Endothelial cell of umbilical vein (primary cell): Measurements from ENCODE around the gene RHCG. TPM values are rescaled to one million over a fixed set of nuclear protein-coding genes. Genes with fewer than 3 reads are reported as not detected.

ENCODE experiments used
- BruUV-seq: library from RNA; stranded (reverse); fragments of 400-500 nt; replicated peaks from 2 replicates; lab custom pipeline; 2021; lab: Mats Ljungman, UMichigan
- CTCF ChIA-PET: fragments of 300-600, 350-600 bp; sonication (Branson Sonifier 250); formaldehyde crosslinking; loops from one replicate; lab custom pipeline; 2021; ENCODE audit warnings: antibody characterized with exemption, inconsistent platforms; lab: Charles Lee
- POLR2A ChIA-PET: fragments of 300-600, 350-600 bp; sonication (Branson Sonifier 250); formaldehyde crosslinking; loops from one replicate; lab custom pipeline; 2021; ENCODE audit warnings: antibody characterized with exemption, inconsistent platforms; lab: Charles Lee
- DNase-seq: peaks from one replicate; pipeline ENCODE4 v3.0.0-alpha.2; 2011; ENCODE audit warnings: low read depth, low spot score
- FAIRE-seq: peaks from 2 replicates; lab custom pipeline; 2011; peaks lifted over from hg19 to GRCh38; lab: Jason Lieb, UNC
- H2AFZ ChIP-seq: 2 replicates; pipeline ENCODE4 v1.6.0; 2012; ENCODE audit warnings: low read depth, low read length, control low read depth, inconsistent platforms
- H3K27ac ChIP-seq: 2 replicates; pipeline ENCODE4 v1.5.1; 2011; ENCODE audit warnings: low read depth, mild to moderate bottlenecking, control low read depth, low read length, moderate library complexity; ENCODE audit not compliant: insufficient read depth
- H3K27me3 ChIP-seq, 2 experiments: 2 replicates each; pipeline versions ENCODE4 v1.6.0 to v1.6.1; 2011; ENCODE audit warnings: low read length in 2 of 2, mixed read lengths in 1 of 2; ENCODE audit not compliant: control insufficient read depth in 2 of 2, insufficient read depth in 2 of 2
- H3K36me3 ChIP-seq, 2 experiments: 2 replicates in 1 of 2; 3 replicates in 1 of 2; pipeline ENCODE4 v1.5.1; 2011; ENCODE audit warnings: low read length in 2 of 2, mild to moderate bottlenecking in 1 of 2, moderate library complexity in 1 of 2; ENCODE audit not compliant: control insufficient read depth in 2 of 2, insufficient read depth in 2 of 2; ENCODE audit errors: extremely low read depth in 1 of 2
- H3K4me1 ChIP-seq: 3 replicates; pipeline ENCODE4 v1.5.1; 2011; ENCODE audit warnings: mild to moderate bottlenecking, low read length; ENCODE audit not compliant: control insufficient read depth, insufficient read depth; ENCODE audit errors: extremely low read depth
- H3K4me2 ChIP-seq: 2 replicates; pipeline ENCODE4 v1.6.1; 2011; ENCODE audit warnings: low read length, control low read depth, mixed read lengths; ENCODE audit not compliant: insufficient read depth
- H3K4me3 ChIP-seq, 3 experiments: fragments of 200-600 bp in 1 of 3; sonication (generic), shearing (Covaris generic) in 1 of 3; replicated peaks in 1 of 3; 2 replicates each; pipeline ENCODE4 v1.5.1; 2011 to 2016; ENCODE audit warnings: control low read depth in 3 of 3, low read length in 3 of 3, mild to moderate bottlenecking in 2 of 3, inconsistent platforms in 1 of 3, low read depth in 1 of 3, moderate library complexity in 1 of 3; ENCODE audit not compliant: insufficient read depth in 1 of 3
- H3K79me2 ChIP-seq: 2 replicates; pipeline ENCODE4 v1.6.0; 2012; ENCODE audit warnings: low read length, inconsistent platforms; ENCODE audit not compliant: control insufficient read depth, insufficient read depth
- H3K9ac ChIP-seq: replicated peaks from 2 replicates; pipeline ENCODE3; 2011; ENCODE audit warnings: low read length, control low read depth; ENCODE audit not compliant: insufficient read depth; ENCODE audit errors: extremely low read depth
- H3K9me1 ChIP-seq: replicated peaks from 3 replicates; pipeline ENCODE4 v1.6.0; 2011; ENCODE audit warnings: mild to moderate bottlenecking, low read length; ENCODE audit not compliant: control insufficient read depth, insufficient read depth; ENCODE audit errors: extremely low read depth
- H3K9me3 ChIP-seq: replicated peaks from 2 replicates; pipeline ENCODE4 v1.5.1; 2012; ENCODE audit warnings: low read length, inconsistent platforms; ENCODE audit not compliant: control insufficient read depth, insufficient read depth
- H4K20me1 ChIP-seq: replicated peaks from 2 replicates; pipeline ENCODE3; 2011; ENCODE audit warnings: mild to moderate bottlenecking, low read length; ENCODE audit not compliant: control insufficient read depth, insufficient read depth; ENCODE audit errors: extremely low read depth
- FOS ChIP-seq: IDR thresholded peaks from 2 replicates; pipeline ENCODE4 v1.6.1; 2011; ENCODE audit warnings: mild to moderate bottlenecking, low read length, moderate library complexity, borderline replicate concordance; ENCODE audit not compliant: insufficient read depth
- GATA2 ChIP-seq: IDR thresholded peaks from 2 replicates; pipeline ENCODE4 v1.7.0; 2011; ENCODE audit warnings: low read depth, mild to moderate bottlenecking, moderate library complexity, mixed read lengths, low read length; ENCODE audit not compliant: insufficient read length, insufficient read depth
- JUN ChIP-seq: IDR thresholded peaks from 2 replicates; pipeline ENCODE4 v1.6.1; 2011; ENCODE audit warnings: borderline replicate concordance, low read depth; ENCODE audit not compliant: insufficient read length, insufficient read depth
- MYC ChIP-seq: IDR thresholded peaks from one replicate; pipeline ENCODE4 v1.6.1; 2011; ENCODE audit warnings: mild to moderate bottlenecking, low read depth, low read length
- POLR2A ChIP-seq: IDR thresholded peaks from 2 replicates; pipeline ENCODE4 v1.6.1; 2012; ENCODE audit warnings: low read depth, mild to moderate bottlenecking, control low read depth, low read length
- POLR2AphosphoS5 ChIP-seq: IDR thresholded peaks from 2 replicates; pipeline ENCODE4 v1.6.1; 2012; ENCODE audit warnings: low read depth, mild to moderate bottlenecking, control low read depth, low read length, moderate library complexity; ENCODE audit not compliant: insufficient read depth
- dilution Hi-C: fragments of 300-500 bp; cut with MboI; formaldehyde crosslinking; loops from one replicate; pipeline ENCODE4 v1.15.0; 2019; ENCODE audit warnings: low sequenced_read_pairs; ENCODE audit not compliant: extremely low pct_ligation_motif_present
- intact Hi-C: fragments of 100-400 bp; cut with micrococcal nuclease; formaldehyde crosslinking; loops from one replicate; pipeline ENCODE4 v1.10.0; 2022
- polyA plus RNA-seq, 4 experiments: library from polyadenylated mRNA; depleted of rRNA in 3 of 4; stranded (reverse) in 3 of 4; unstranded in 1 of 4; fragments of >200 nt; gene quantifications; 2 replicates each; pipeline versions ENCODE4 v1.2.1 to v1.2.3, GENCODE V29; 2011 to 2012; ENCODE audit warnings: missing spikeins in 1 of 4
- total RNA-seq: library from RNA; stranded (reverse); gene quantifications from 2 replicates; pipeline ENCODE4 v1.2.3, GENCODE V29; 2021
- TF ChIP-seq, protein P1 (sequence below): IDR thresholded peaks from 2 replicates; pipeline ENCODE4 v1.6.1; 2011; ENCODE audit not compliant: insufficient read depth, insufficient read length
- TF ChIP-seq, protein P2 (sequence below), 2 donors: IDR thresholded peaks; 1 replicate in 1 of 2; 2 replicates in 1 of 2; pipeline ENCODE4 v1.5.1; 2011; ENCODE audit warnings: low read length in 2 of 2, mild to moderate bottlenecking in 2 of 2, moderate library complexity in 2 of 2, control low read depth in 1 of 2, inconsistent platforms in 1 of 2, low read depth in 1 of 2; ENCODE audit not compliant: insufficient read depth in 1 of 2; ENCODE audit errors: extremely low read depth in 1 of 2

Gene RHCG
- total and polyA plus RNA-seq, 2 donors (not counting 3 experiments of a cell fraction or from before 2014, with no cell fraction given), result not detected

DNA sequence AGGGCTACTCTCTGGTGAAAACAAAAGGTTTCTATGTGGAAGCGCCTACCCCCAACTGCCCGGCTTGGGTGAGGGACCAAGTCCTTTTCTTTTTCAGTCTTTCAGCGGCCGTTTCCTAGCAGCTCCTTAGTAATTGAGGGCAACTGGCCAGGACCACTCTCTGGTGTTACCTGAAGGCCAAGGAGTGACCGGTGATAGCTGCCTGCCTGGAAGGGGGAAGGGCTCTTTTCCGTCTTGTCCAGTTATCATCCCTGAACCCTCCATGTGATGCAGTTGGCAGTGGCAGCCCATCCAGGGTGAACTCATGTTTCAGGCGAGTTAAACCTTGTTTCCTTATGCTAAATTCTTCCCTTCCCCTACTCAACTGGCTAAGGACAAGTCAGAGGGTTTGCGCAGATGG is 33.3 kb downstream of the RHCG start:
- no peak overlapping the region for H2AFZ ChIP-seq
- H3K27ac ChIP-seq, result no peak overlapping the region
- dilution Hi-C loops, result no loop called here
- peaks cover 3 to 5% of the 10 kb centered on the region in 2 experiments for H3K27me3 ChIP-seq
- intact Hi-C loops, result no loop called here
- H3K4me1 ChIP-seq, result no peaks in the 10 kb centered on the region
- H3K4me2 ChIP-seq, result no peak overlapping the region
- H3K4me3 ChIP-seq, result no peak overlapping the region
- TF ChIP-seq, protein P1, sequence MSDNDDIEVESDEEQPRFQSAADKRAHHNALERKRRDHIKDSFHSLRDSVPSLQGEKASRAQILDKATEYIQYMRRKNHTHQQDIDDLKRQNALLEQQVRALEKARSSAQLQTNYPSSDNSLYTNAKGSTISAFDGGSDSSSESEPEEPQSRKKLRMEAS, result no peak
- TF ChIP-seq JUN (no peak), POLR2A (no peak), FOS (no peak), GATA2 (no peak), MYC (no peak), POLR2AphosphoS5 (no peak)
- TF ChIP-seq, protein P2, sequence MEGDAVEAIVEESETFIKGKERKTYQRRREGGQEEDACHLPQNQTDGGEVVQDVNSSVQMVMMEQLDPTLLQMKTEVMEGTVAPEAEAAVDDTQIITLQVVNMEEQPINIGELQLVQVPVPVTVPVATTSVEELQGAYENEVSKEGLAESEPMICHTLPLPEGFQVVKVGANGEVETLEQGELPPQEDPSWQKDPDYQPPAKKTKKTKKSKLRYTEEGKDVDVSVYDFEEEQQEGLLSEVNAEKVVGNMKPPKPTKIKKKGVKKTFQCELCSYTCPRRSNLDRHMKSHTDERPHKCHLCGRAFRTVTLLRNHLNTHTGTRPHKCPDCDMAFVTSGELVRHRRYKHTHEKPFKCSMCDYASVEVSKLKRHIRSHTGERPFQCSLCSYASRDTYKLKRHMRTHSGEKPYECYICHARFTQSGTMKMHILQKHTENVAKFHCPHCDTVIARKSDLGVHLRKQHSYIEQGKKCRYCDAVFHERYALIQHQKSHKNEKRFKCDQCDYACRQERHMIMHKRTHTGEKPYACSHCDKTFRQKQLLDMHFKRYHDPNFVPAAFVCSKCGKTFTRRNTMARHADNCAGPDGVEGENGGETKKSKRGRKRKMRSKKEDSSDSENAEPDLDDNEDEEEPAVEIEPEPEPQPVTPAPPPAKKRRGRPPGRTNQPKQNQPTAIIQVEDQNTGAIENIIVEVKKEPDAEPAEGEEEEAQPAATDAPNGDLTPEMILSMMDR (IDR thresholded peaks at IDR 0.05; ENCODE audit: extremely low read depth in 1 of 2, insufficient read depth in 1 of 2, low read depth in 1 of 2, low read length in 2 of 2), result no peak
- BruUV-seq, result no TSS peak
- H3K79me2 ChIP-seq, result no peaks in the 10 kb centered on the region
- no peak for FAIRE-seq
- H4K20me1 ChIP-seq, result no peaks in the 10 kb centered on the region
- H3K36me3 ChIP-seq, result no peaks in the 10 kb centered on the region
- POLR2A ChIA-PET, result no interaction called here
- no peaks in the 10 kb centered on the region for H3K9me3 ChIP-seq
- no peak for DNase-seq
- CTCF ChIA-PET, result no interaction called here
- no peaks in the 10 kb centered on the region for H3K9me1 ChIP-seq
- no peak overlapping the region for H3K9ac ChIP-seq
